Measurements from ENCODE around the gene PLAA.

DNA sequence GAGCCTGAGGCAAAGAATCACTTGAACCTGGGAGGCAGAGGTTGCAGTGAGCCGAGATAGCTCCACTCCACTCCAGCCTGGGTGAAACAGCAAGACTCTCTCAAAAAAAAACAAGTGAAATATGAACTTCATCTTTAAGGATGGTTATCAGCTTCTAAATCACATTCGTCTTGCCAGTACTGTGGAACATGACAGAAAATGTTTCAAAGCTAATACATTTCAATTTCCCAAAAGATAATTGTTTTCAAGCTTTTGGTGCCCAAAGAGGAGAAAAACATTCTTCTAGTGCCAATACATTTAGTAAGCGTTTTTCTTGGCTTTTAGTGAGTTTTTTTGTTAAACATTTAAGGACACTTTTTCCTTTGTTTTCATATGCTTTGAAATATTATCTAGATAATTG, 4.8 kb upstream of the PLAA start:
- no peak for TF ChIP-seq POLR2A (IDR thresholded peaks at IDR 0.05; ENCODE audit: low read length)
- TF ChIP-seq GATA1 (IDR thresholded peaks at IDR 0.05; ENCODE audit: low read depth, low read length): no peak
